ENCODE measurements around the gene CTSZ.

DNA sequence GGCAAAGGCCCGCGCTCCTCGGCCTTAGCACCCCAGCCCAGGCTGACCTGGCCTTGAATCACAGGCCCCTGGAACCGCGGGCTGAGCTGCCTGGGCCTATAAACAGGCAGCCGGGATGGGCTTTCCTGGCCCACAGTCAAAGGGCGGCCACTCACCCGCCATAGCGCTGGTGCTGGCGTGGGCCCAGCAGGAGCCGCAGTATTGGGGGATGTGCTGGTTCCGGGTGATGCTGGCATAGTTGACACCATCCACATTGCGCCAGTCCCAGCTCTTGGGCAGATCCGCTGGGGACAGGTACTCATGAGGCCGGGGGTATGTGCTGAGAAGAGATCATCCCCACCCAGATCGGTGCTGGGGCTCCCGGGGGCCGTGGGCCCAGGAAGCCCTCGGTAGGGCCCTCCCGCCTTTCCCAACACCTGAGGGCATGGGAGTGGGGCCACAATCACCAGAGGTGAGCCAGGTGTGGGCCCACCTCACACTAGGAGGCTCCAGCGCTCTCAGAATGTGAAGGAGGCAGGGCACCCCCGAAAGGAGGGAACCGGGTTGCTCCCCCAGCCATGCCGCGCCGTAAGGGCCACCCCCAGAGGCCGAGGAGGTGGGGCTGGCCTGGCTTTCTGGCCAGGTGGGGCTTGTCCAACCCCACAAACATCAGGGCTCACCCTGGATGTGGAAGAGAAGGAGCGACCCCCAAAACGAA is 739 bp downstream of the CTSZ start:
- TF ChIP-seq POLR2A (IDR thresholded peaks at IDR 0.05; ENCODE audit: low read depth, low read length) (no peak), RAD21 (IDR thresholded peaks at IDR 0.05; ENCODE audit: low read length) (no peak), CTCF (conservative IDR thresholded peaks at IDR 0.05; ENCODE audit: low read depth, low read length) (no peak), SMC3 (IDR thresholded peaks at IDR 0.05; ENCODE audit: low read depth, low read length) (no peak), MAZ (IDR thresholded peaks at IDR 0.05; ENCODE audit: borderline replicate concordance, low read depth, low read length) (no peak)

All from IMR-90 (cell line).